Activated B cell treated with CpG ODN at 0.5 μM for 24 hours (primary cell): ENCODE data around the gene ABCE1. TPM values are rescaled to one million over a fixed set of nuclear protein-coding genes. Genes with fewer than 3 reads are reported as not detected.

Experiments used
- ATAC-seq: fragments of 200-7000 bp; cut with Tn5 transposase; one replicate; pipeline ENCODE4 v1.10.0; 2021; ENCODE audit warnings: low read depth, mild to moderate bottlenecking, moderate library complexity
- CTCF ChIA-PET: fragments of 350-600 bp; sonication (Branson Sonifier 250); formaldehyde crosslinking; loops from one replicate; lab custom pipeline; 2021; ENCODE audit warnings: antibody characterized with exemption; lab: Charles Lee
- POLR2A ChIA-PET: fragments of 350-600 bp; sonication (Branson Sonifier 250); formaldehyde crosslinking; loops from one replicate; lab custom pipeline; 2021; ENCODE audit warnings: antibody characterized with exemption; lab: Charles Lee
- DNase-seq: peaks from one replicate; pipeline ENCODE4 v3.0.0; 2022
- H3K27ac Mint-ChIP-seq: one replicate; pipeline ENCODE4 v1.8.0; 2020; ENCODE audit warnings: mixed read lengths
- H3K27me3 Mint-ChIP-seq: one replicate; pipeline ENCODE4 v1.8.0; 2021; ENCODE audit warnings: mixed read lengths
- H3K36me3 Mint-ChIP-seq: one replicate; pipeline ENCODE4 v1.8.0; 2021; ENCODE audit warnings: low read depth, mixed read lengths
- H3K4me1 Mint-ChIP-seq: one replicate; pipeline ENCODE4 v1.8.0; 2021; ENCODE audit warnings: mixed read lengths
- H3K4me3 Mint-ChIP-seq: one replicate; pipeline ENCODE4 v1.8.0; 2020; ENCODE audit warnings: mild to moderate bottlenecking, mixed read lengths
- H3K9me3 Mint-ChIP-seq: one replicate; pipeline ENCODE4 v1.8.0; 2020; ENCODE audit warnings: mixed read lengths
- intact Hi-C: fragments of 100-400 bp; cut with micrococcal nuclease; formaldehyde crosslinking; loops from one replicate; pipeline ENCODE4 v1.15.1; 2024
- total RNA-seq: library from RNA; stranded (reverse); gene quantifications from 2 replicates; pipeline ENCODE4 v1.2.3, GENCODE V29; 2022
- TF ChIP-seq, protein P1 (sequence below): fragments of 200-600 bp; IDR thresholded peaks from one replicate; pipeline ENCODE4 v1.8.0; 2022; ENCODE audit warnings: antibody characterized with exemption, mild to moderate bottlenecking

Gene ABCE1
- total RNA-seq, 1 donor from 2014 or later = 81.6 TPM

DNA sequence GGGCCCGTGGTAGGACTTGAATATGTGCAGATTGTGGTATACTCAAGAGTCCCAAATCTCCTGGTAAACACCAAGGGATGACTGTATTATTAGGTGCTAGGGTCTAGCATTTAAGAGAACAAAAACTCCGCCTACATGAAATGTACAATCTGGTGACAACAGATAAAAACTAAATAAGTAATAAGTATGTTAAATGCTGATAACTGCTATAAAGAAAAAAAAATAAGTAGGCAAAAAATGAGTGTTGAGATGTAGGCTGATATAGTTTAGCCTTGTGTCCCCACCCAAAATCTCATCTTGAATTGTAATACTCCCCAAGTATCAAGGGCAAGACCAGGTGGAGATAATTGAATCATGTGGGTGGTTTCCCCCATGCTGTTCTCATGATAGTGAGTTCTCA lies 58.9 kb downstream of the ABCE1 start:
- POLR2A ChIA-PET = no interaction called here
- Mint-ChIP-seq H3K27me3 (no peaks in the 10 kb centered on the region), H3K4me3 (no peak overlapping the region), H3K36me3 (peaks cover 82% of the 10 kb centered on the region), H3K4me1 (peaks cover 8% of the 10 kb centered on the region), H3K27ac (no peak overlapping the region), H3K9me3 (no peaks in the 10 kb centered on the region)
- intact Hi-C loops = loop anchor here (10.0 kb wide), 1 partner anchor 1758 kb away; no protein-coding TSS in a partner anchor
- ATAC-seq (no peak), DNase-seq (no peak)
- CTCF ChIA-PET = no interaction called here
- TF ChIP-seq, protein P1, sequence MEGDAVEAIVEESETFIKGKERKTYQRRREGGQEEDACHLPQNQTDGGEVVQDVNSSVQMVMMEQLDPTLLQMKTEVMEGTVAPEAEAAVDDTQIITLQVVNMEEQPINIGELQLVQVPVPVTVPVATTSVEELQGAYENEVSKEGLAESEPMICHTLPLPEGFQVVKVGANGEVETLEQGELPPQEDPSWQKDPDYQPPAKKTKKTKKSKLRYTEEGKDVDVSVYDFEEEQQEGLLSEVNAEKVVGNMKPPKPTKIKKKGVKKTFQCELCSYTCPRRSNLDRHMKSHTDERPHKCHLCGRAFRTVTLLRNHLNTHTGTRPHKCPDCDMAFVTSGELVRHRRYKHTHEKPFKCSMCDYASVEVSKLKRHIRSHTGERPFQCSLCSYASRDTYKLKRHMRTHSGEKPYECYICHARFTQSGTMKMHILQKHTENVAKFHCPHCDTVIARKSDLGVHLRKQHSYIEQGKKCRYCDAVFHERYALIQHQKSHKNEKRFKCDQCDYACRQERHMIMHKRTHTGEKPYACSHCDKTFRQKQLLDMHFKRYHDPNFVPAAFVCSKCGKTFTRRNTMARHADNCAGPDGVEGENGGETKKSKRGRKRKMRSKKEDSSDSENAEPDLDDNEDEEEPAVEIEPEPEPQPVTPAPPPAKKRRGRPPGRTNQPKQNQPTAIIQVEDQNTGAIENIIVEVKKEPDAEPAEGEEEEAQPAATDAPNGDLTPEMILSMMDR = no peak

DNA sequence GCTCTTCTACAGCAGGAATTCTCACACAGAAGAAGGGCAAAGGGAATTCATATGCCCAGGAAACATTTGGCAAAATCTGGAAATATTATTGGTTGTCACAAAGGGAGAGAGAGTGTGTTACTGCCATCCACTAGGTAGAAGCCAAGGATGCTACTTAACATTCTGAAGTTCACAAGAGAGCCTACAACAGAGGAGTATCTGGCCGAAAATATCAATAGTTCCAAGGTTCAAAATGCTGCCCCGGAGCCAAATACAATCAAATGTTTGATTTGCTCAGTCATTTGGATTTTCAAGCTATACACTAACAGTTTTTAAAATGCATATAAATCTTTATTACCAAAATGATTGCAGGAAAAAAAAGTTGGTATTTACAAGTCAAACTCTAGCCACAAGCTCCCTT lies 63.4 kb downstream of the ABCE1 start:
- H3K36me3 Mint-ChIP-seq = peaks cover 65% of the 10 kb centered on the region
- no peaks in the 10 kb centered on the region for H3K9me3 Mint-ChIP-seq
- no peaks in the 10 kb centered on the region for H3K4me1 Mint-ChIP-seq
- intact Hi-C loops = no loop called here
- DNase-seq = no peak
- ATAC-seq = no peak
- H3K27me3 Mint-ChIP-seq = no peaks in the 10 kb centered on the region
- POLR2A ChIA-PET = no interaction called here
- H3K4me3 Mint-ChIP-seq = no peak overlapping the region
- H3K27ac Mint-ChIP-seq = no peak overlapping the region
- CTCF ChIA-PET = no interaction called here
- TF ChIP-seq, protein P1 = no peak

DNA sequence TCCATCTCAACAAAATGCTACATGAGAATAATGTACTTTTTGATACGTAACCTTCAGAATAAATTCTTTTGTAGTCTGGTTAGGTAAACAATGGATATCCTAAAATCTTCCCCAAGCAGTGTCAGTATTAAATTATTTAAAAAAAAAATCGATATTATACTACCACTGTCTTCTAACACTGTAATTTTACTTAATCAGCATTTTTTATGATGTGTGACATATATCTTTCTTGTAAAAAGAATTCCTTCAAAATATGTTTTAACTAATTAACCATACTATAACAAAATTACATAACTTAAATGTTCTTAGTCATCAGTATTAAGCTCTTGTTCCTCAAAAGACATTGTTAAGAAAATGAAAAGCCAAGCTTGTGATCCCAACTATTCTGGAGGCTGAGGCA lies 69.8 kb downstream of the ABCE1 start:
- ChIA-PET CTCF (no interaction called here), POLR2A (interaction anchor here (1.1 to 1.2 kb wide), 2 partner anchors 9 to 11 kb away, joined by 3 read pairs; no protein-coding TSS in a partner anchor)
- peaks cover 62% of the 10 kb centered on the region for H3K36me3 Mint-ChIP-seq
- TF ChIP-seq, protein P1 = no peak
- H3K4me1 Mint-ChIP-seq = peaks cover 17% of the 10 kb centered on the region
- H3K9me3 Mint-ChIP-seq = no peaks in the 10 kb centered on the region
- H3K4me3 Mint-ChIP-seq = no peak overlapping the region
- ATAC-seq (no peak), DNase-seq (no peak)
- H3K27ac Mint-ChIP-seq = no peak overlapping the region
- intact Hi-C loops = no loop called here
- no peaks in the 10 kb centered on the region for H3K27me3 Mint-ChIP-seq

DNA sequence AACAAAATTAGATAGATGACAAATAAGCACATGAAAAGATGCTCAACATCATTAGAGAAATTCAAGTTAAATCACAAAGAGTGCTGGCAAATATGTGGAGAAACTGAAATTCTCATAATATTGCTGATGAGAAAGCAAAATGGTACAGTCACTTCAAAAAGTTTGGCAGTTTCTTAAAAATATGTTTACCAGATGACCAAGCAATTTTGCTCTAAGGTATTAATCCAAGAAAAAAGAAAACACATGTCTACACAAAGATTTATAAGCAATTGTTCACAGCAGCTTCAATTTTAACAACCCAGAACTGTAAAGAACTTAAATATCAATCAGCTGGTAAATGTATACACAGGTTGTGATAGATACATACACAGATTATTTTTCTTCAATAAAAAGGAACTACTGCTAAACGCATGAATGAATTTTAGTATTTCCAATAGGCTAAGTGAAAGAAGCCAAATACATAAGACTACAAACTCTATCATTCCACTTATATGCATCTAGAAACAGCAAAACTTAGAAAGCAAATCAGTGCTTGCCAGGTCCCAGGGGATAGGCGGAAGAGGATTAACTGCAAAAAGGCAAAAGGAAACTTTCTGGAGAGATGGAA lies 70.6 kb downstream of the ABCE1 start:
- no peak for DNase-seq
- ChIA-PET POLR2A (interaction anchor here (1.7 kb wide), 1 partner anchor 10 kb away, joined by 8 read pairs; no protein-coding TSS in a partner anchor), CTCF (no interaction called here)
- Mint-ChIP-seq H3K4me3 (no peak overlapping the region), H3K4me1 (peaks cover 20% of the 10 kb centered on the region), H3K27ac (peak overlapping the region; percentile 2), H3K9me3 (no peaks in the 10 kb centered on the region), H3K27me3 (no peaks in the 10 kb centered on the region), H3K36me3 (peaks cover 60% of the 10 kb centered on the region)
- TF ChIP-seq, protein P1 = no peak
- no peak for ATAC-seq
- intact Hi-C loops = loop anchor here (1.0 kb wide), 1 partner anchor 11 kb away; no protein-coding TSS in a partner anchor

DNA sequence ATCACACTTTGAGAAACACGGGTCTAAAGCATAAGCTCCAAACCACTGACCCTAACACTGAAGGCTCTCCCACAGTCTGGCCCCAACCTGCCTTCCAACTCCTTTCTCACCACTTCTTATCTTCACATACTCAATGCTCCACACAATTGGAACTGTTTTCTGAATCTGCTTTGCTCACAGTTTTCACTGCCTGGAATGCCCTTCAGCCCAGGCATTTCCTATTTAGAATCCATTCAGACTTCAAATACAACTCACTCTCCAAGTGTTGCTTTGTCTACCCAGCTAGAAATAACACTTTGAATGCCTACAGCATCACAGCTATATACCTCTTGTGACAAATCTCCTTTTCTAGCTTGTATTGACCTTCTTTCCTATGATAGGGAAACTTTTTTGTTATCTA lies 72.1 kb downstream of the ABCE1 start:
- no peaks in the 10 kb centered on the region for H3K9me3 Mint-ChIP-seq
- TF ChIP-seq, protein P1 = no peak
- ATAC-seq = no peak
- H3K27me3 Mint-ChIP-seq = no peaks in the 10 kb centered on the region
- CTCF ChIA-PET = no interaction called here
- H3K4me3 Mint-ChIP-seq = no peak overlapping the region
- POLR2A ChIA-PET = interaction anchor here (1.6 kb wide), 1 partner anchor 72 kb away, joined by 6 read pairs; the partner anchor contains the start of genes ABCE1 and ANAPC10
- H3K27ac Mint-ChIP-seq = no peak overlapping the region
- peaks cover 28% of the 10 kb centered on the region for H3K4me1 Mint-ChIP-seq
- intact Hi-C loops = no loop called here
- peaks cover 72% of the 10 kb centered on the region for H3K36me3 Mint-ChIP-seq
- no peak for DNase-seq
